ENCODE data around the gene CMSS1. TPM values are rescaled to one million over a fixed set of nuclear protein-coding genes. Genes with fewer than 3 reads are reported as not detected.

CMSS1 gene
- total and polyA plus RNA-seq, 3 donors from 2014 or later, result 24.6 to 47.9 (median 24.9) TPM

- H3K27ac ChIP-seq, result no peak overlapping the region
- intact Hi-C loops (cut with DNase I; ENCODE audit: low total_unique reads), result no loop called here
- WGBS, 2 donors, result 77 to 79% methylated on average over 4 of the region's 4 CpGs
These were observed 185.1 kb downstream of the CMSS1 start for GRCh38 chr3:100002599-100003350.

GRCh38 chr3:100003609-100004503 is 186.2 kb downstream of the CMSS1 start:
- TF ChIP-seq CTCF (IDR thresholded peaks at IDR 0.05) (no peak), POLR2A (IDR thresholded peaks at IDR 0.05) (no peak)
- 94 to 99% methylated on average over 4 of the region's 4 CpGs for WGBS, 2 donors
- H3K27ac ChIP-seq, result no peak overlapping the region
- DNase-seq, result no peak
- no peaks in the 10 kb centered on the region for H3K9me3 ChIP-seq
- H3K4me3 ChIP-seq, result no peak overlapping the region
- no peaks in the 10 kb centered on the region for H3K27me3 ChIP-seq
- H3K4me1 ChIP-seq, result no peaks in the 10 kb centered on the region
- intact Hi-C loops (cut with DNase I; ENCODE audit: low total_unique reads), result no loop called here
- H3K36me3 ChIP-seq (ENCODE audit: low read depth, missing control alignments), result no peaks in the 10 kb centered on the region

More at GRCh38 chr3:100002599-100003350, 185.1 kb downstream of the CMSS1 start:
- TF ChIP-seq POLR2A (IDR thresholded peaks at IDR 0.05) (no peak), CTCF (IDR thresholded peaks at IDR 0.05) (no peak)
- no peaks in the 10 kb centered on the region for H3K27me3 ChIP-seq
- H3K4me1 ChIP-seq, result no peaks in the 10 kb centered on the region
- no peak for DNase-seq
- no peak overlapping the region for H3K4me3 ChIP-seq
- H3K9me3 ChIP-seq, result no peaks in the 10 kb centered on the region
- H3K36me3 ChIP-seq (ENCODE audit: low read depth, missing control alignments), result no peaks in the 10 kb centered on the region

GRCh38 chr3:100004931-100005330 is 187.3 kb downstream of the CMSS1 start:
- no peaks in the 10 kb centered on the region for H3K9me3 ChIP-seq
- WGBS, 2 donors, result 74 to 94% methylated on average over 1 of the region's 1 CpG
- H3K4me3 ChIP-seq, result no peak overlapping the region
- no peak overlapping the region for H3K27ac ChIP-seq
- TF ChIP-seq POLR2A (IDR thresholded peaks at IDR 0.05) (no peak), CTCF (IDR thresholded peaks at IDR 0.05) (no peak)
- no peaks in the 10 kb centered on the region for H3K27me3 ChIP-seq
- H3K4me1 ChIP-seq, result no peaks in the 10 kb centered on the region
- no peak for DNase-seq
- intact Hi-C loops (cut with DNase I; ENCODE audit: low total_unique reads), result no loop called here
- no peaks in the 10 kb centered on the region for H3K36me3 ChIP-seq (ENCODE audit: low read depth, missing control alignments)

GRCh38 chr3:100005665-100006393 is 188.2 kb downstream of the CMSS1 start:
- intact Hi-C loops (cut with DNase I; ENCODE audit: low total_unique reads), result no loop called here
- H3K27me3 ChIP-seq, result no peaks in the 10 kb centered on the region
- no peak overlapping the region for H3K4me3 ChIP-seq
- no peaks in the 10 kb centered on the region for H3K9me3 ChIP-seq
- no peak overlapping the region for H3K27ac ChIP-seq
- WGBS, 2 donors, result 71 to 94% methylated on average over 2 of the region's 2 CpGs
- TF ChIP-seq CTCF (IDR thresholded peaks at IDR 0.05) (no peak), POLR2A (IDR thresholded peaks at IDR 0.05) (no peak)
- H3K36me3 ChIP-seq (ENCODE audit: low read depth, missing control alignments), result no peaks in the 10 kb centered on the region
- DNase-seq, result no peak
- H3K4me1 ChIP-seq, result no peaks in the 10 kb centered on the region
